Measurements from ENCODE around the gene SNAPC5.

The SNAPC5 gene, protein sequence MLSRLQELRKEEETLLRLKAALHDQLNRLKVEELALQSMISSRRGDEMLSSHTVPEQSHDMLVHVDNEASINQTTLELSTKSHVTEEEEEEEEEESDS

DNA sequence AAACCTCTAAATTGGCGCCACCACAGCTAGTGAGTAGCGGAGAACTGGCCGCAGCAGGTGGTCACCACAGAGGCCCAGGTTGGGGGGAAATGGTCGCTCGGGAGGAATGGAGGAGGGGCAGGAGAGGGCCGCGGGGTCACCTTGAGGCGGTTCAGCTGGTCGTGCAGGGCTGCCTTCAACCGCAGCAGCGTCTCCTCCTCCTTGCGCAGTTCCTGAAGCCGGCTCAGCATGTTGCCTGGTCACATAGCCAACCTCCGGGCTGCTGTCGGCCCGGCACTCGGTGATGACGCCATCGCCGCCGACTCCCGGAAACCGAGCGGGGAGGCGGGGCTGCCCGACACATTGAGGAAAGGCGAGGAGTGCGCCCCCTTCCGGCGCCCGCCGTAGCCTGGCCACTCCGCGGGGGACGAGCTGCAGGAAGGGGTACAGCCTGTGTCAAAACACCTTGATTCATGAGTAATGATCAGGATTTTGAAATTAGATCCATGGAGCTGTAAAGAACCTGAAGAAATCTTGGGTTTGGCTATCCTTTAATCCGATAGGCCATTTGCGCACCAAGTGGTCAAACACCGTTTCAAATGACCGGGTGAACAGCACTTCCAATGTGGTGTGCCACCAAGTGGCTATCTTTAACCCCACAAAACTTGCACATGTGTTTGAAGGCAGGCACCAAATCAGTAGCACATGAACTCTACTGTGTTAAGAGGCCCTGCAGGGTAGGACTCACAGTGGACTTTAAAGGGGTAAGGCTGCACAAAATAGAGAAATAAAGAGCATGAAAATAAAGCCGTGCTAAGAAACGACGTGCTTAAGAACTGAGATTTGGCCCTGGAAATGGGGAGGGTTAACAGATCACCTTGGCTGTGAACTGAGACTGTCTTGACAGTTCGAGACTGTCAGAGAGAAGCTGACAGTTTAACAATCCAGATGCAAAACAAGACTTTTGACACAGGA, at the start of gene SNAPC5:
TSS of gene SNAPC5 (minus strand) at position 261 of the 954 bp plus-strand sequence. CDS start at position 230, 31 bp downstream.
- TF ChIP-seq ZNF274 (IDR thresholded peaks at IDR 0.05; ENCODE audit: low read depth, low read length) = no peak
- peak within 1 kb of the TSS; percentile 89 for H3K4me3 ChIP-seq (ENCODE audit: low read length)

- no peak overlapping the region for H3K4me3 ChIP-seq (ENCODE audit: low read length)
- TF ChIP-seq ZNF274 (IDR thresholded peaks at IDR 0.05; ENCODE audit: low read depth, low read length) = no peak
Observed at GRCh38 chr15:66545255-66545654, 47.7 kb upstream of the SNAPC5 start.

GRCh38 chr15:66542896-66543295, 45.3 kb upstream of the SNAPC5 start:
- no peak for TF ChIP-seq ZNF274 (IDR thresholded peaks at IDR 0.05; ENCODE audit: low read depth, low read length)
- H3K4me3 ChIP-seq (ENCODE audit: low read length) = no peak overlapping the region

GRCh38 chr15:66535056-66535455, 37.5 kb upstream of the SNAPC5 start:
- TF ChIP-seq ZNF274 (IDR thresholded peaks at IDR 0.05; ENCODE audit: low read depth, low read length) = no peak
- no peak overlapping the region for H3K4me3 ChIP-seq (ENCODE audit: low read length)

- H3K4me3 ChIP-seq (ENCODE audit: low read length) = no peak overlapping the region
- TF ChIP-seq ZNF274 (IDR thresholded peaks at IDR 0.05; ENCODE audit: low read depth, low read length) = no peak
Observed at GRCh38 chr15:66524838-66525237, 27.3 kb upstream of the SNAPC5 start.

DNA sequence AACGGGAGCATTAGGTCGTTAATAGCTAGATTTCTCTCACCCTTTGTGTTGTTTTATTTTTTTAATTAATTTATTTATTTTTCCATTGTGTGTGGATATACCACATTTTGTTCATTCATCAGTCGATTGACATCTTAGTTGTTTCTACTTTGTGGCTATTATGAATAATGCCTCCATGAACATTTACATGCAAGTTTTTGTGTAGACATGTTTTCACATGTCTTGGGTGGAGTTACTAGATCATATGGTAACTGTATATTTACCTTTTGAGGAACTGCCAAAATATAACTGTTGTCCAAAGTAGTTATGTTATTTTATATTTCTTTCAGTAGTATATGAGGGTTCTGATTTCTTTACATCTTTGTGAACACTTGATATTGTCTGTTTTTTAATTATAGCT, 26.4 kb upstream of the SNAPC5 start:
- H3K4me3 ChIP-seq (ENCODE audit: low read length) = no peak overlapping the region
- TF ChIP-seq ZNF274 (IDR thresholded peaks at IDR 0.05; ENCODE audit: low read depth, low read length) = no peak

DNA sequence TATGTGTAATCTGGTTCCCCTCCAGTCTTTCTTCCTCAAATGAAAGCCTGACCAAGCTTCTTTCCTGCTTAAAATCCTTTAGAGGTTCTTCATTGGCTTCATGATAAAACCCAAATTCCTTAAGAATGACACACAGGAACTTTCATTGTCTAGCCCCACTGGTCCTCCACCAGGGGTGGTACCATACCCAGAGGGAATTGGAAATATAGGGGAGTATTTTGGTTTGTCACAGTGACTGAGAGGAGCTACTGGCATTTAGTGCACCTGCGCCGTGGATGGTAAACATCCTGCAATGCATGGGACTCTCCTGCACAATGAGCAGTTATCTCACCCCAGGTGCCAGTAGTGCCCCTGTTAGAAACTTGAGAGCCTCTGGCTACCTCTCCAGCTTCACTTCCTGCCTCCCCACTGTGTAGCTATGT, 18.4 kb upstream of the SNAPC5 start:
- H3K4me3 ChIP-seq (ENCODE audit: low read length) = no peak overlapping the region
- TF ChIP-seq ZNF274 (IDR thresholded peaks at IDR 0.05; ENCODE audit: low read depth, low read length) = no peak

- H3K4me3 ChIP-seq (ENCODE audit: low read length) = no peak overlapping the region
- TF ChIP-seq ZNF274 (IDR thresholded peaks at IDR 0.05; ENCODE audit: low read depth, low read length) = no peak
Observed at GRCh38 chr15:66514586-66514985, 17.0 kb upstream of the SNAPC5 start.

- no peak for TF ChIP-seq ZNF274 (IDR thresholded peaks at IDR 0.05; ENCODE audit: low read depth, low read length)
Observed at GRCh38 chr15:66508293-66508883, 10.8 kb upstream of the SNAPC5 start.

DNA sequence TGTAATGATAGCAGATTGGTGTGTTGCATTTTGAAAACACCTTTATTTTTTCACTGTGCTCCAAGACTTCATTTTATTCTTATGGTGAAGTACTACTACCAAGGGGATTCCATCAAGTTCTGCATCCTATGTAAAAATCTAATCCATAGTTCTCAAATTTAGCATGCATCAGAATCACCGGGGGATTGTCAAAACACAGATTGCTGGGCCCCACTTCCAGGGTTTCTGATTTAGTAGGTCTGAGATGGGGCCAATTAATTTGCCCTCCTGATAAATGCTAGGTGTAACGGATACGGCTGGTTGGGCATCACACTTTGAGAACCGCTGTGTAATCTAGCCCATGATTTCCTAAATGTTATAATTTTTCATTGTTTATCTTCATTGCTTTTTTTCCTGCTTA, 8.3 kb upstream of the SNAPC5 start:
- peak overlapping the region; percentile 97 for H3K4me3 ChIP-seq (ENCODE audit: low read length)
- no peak for TF ChIP-seq ZNF274 (IDR thresholded peaks at IDR 0.05; ENCODE audit: low read depth, low read length)

More at GRCh38 chr15:66508293-66508883, 10.8 kb upstream of the SNAPC5 start:
- no peak overlapping the region for H3K4me3 ChIP-seq (ENCODE audit: low read length)

DNA sequence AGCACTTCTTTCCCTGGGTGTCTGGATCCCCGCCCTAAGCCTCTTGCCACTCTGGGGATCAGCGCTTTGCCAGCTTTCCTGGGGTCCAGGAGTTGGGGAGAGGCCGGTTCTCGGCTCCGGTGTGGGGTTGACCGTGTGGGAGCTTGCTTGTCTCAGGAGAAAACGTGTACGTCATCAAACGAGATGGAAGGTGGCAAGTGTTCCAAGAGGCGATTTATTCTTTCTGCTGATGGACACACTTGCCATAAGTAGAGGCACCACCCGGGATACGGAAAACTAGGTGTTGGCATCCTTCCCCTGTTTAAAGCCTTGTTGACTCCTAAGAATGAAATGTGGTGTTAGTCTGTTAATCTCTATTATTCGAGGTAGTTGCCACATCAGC, 7.9 kb upstream of the SNAPC5 start:
- TF ChIP-seq ZNF274 (IDR thresholded peaks at IDR 0.05; ENCODE audit: low read depth, low read length) = no peak
- peak overlapping the region; percentile 97 for H3K4me3 ChIP-seq (ENCODE audit: low read length)

- TF ChIP-seq ZNF274 (IDR thresholded peaks at IDR 0.05; ENCODE audit: low read depth, low read length) = no peak
- H3K4me3 ChIP-seq (ENCODE audit: low read length) = peak within 1 kb of the TSS; percentile 97
Observed at GRCh38 chr15:66504563-66505429, 7.2 kb upstream of the SNAPC5 start, which contains the start of the genes RPL4 and ZWILCH. TSS of gene RPL4 (minus strand) at chr15:66504855. CDS start at chr15:66504790, 65 bp downstream. TSS of gene ZWILCH (plus strand) at chr15:66505326. CDS start at chr15:66505339, 13 bp downstream.

GRCh38 chr15:66503780-66504562, 6.4 kb upstream of the SNAPC5 start:
- peak overlapping the region; percentile 97 for H3K4me3 ChIP-seq (ENCODE audit: low read length)
- TF ChIP-seq ZNF274 (IDR thresholded peaks at IDR 0.05; ENCODE audit: low read depth, low read length) = no peak

- H3K4me3 ChIP-seq (ENCODE audit: low read length) = peak overlapping the region; percentile 97
Observed at GRCh38 chr15:66503041-66503648, 5.6 kb upstream of the SNAPC5 start.

Measured in GM08714 (cell line).